ENCODE data around the gene ATP11A.

The ATP11A gene

DNA sequence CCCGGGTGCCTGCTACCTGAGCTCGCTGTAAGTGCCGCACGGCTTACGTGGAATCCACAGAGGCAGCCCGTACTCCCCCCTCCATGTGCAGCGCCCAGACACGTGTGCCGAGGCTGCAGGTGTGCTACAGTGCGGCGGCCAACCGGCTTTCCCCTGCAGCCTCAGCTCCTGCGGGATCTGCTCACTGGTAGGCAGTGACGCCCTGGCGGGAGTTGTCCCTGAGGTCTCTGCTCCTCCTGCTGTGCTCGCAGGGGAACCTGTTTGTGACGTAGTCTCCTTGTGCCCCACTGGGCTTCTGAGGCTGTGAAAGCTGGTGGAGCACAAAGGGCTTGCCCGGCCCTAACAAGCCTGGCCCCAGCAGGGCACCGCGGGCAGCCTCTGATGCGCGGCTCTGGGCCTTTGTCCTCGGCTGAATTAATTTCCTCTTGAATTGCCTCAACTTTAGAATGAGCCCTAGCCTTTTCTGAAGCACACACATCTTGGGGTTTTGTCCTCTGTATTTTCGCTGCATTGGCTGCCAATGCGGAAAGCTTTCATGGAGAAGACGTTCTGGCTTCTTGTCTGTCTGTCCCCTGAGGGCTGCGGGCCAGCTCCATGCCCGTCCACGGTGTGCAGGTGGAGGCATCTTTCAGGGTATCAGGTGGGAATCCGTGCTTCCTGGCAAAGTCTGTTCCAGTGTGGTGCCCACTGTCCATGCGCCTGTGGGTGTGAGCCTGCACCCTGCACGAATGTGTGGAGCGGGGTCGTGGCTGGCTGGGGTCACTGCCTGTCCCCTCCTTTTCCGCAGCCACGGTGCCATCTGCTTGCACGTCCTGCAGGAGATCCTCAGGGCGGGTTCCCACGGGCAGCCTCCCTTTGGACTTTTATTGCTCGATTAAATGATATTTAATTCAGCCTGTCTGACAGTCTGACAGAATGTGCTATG is 201.9 kb downstream of the ATP11A start:
- Histone ChIP-seq H4K91ac (ENCODE audit: low read length) (no peak overlapping the region), H2BK5ac (ENCODE audit: low read depth, low read length, poor library complexity, severe bottlenecking) (no peak overlapping the region), H4K8ac (ENCODE audit: low read length) (no peak overlapping the region), H3K36me3 (ENCODE audit: control insufficient read depth in 1 of 2, insufficient read depth in 2 of 2, low read depth in 1 of 2, low read length in 2 of 2) (no peaks in the 10 kb centered on the region), H2AK5ac (ENCODE audit: low read length, severe bottlenecking) (peak overlapping the region; percentile 36), H2BK15ac (ENCODE audit: low read depth, poor library complexity, severe bottlenecking) (no peak overlapping the region), H2BK120ac (ENCODE audit: low read depth, low read length) (no peak overlapping the region), H3K14ac (ENCODE audit: low read length in 2 of 2) (no peak overlapping the region), H2AFZ (ENCODE audit: low read depth, low read length) (no peak overlapping the region), H3K79me1 (replicated peaks; ENCODE audit: low read length, poor library complexity, severe bottlenecking) (no peaks in the 10 kb centered on the region), H3K4ac (ENCODE audit: low read depth in 1 of 2, low read length in 2 of 2) (no peak overlapping the region), H3K27me3 (ENCODE audit: control insufficient read depth in 1 of 2, insufficient read depth in 1 of 2, low read length in 2 of 2) (peaks cover 0 to 83% of the 10 kb centered on the region in 2 experiments), H3K4me3 (ENCODE audit: insufficient read depth in 1 of 2, low read depth in 1 of 2, low read length in 2 of 2) (no peak overlapping the region), H2BK12ac (ENCODE audit: low read length in 2 of 2) (no peak overlapping the region), H3K9me3 (ENCODE audit: control insufficient read depth, low read length) (no peaks in the 10 kb centered on the region), H3K4me1 (ENCODE audit: control insufficient read depth, insufficient read depth, low read depth, low read length) (peaks cover 44% of the 10 kb centered on the region), H3K4me2 (ENCODE audit: low read length, poor library complexity, severe bottlenecking) (no peak overlapping the region), H3K18ac (ENCODE audit: low read depth in 1 of 2, low read length in 2 of 2) (no peak overlapping the region), H3K23ac (ENCODE audit: low read length in 2 of 2) (no peak overlapping the region), H3K27ac (ENCODE audit: low read length, poor library complexity, severe bottlenecking) (no peak overlapping the region), H3K9ac (ENCODE audit: low read length) (no peak overlapping the region)
- 80% methylated on average over 40 of the region's 40 CpGs for WGBS
- no peak for DNase-seq

DNA sequence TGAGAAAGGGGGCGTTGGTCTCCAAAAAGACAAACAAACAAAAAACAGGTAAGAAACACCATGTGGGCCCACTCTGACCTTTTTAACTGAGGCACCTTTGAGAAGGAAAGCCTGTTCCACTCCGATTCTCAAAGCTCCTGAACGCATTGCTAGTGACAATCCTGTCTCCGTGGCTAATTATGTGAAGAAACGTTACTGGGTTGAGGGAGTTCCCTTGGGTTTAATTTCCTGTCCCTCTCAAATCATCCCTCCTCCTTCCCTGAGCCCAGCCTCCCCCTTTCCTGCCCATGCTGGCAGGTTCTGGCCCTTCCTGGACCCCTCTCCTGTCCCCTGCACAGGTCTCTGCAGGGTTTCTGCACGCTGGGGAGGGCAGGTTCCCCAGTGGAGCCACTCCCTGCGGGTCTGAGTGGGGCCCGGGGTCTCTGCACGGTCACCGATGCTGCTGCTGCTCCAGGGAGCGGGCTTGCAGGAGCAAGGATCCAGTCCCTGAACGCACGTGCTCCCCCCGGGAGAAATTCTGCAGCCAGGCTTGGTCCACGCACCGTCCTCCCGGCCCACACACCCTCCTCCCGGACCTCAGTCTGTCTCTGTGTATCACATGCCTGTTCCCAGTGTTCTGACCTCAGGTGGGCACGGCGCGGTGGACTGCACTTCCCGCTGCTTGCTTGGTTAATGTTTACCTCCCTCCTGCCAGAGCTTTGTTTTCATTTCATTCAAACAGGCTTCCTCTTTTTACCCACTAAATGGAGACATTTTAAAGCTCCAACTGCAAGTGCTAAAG is 202.8 kb downstream of the ATP11A start:
- Histone ChIP-seq H2BK12ac (ENCODE audit: low read length in 2 of 2) (peak overlapping the region in 1 of 2 experiments; percentile 19), H3K9me3 (ENCODE audit: control insufficient read depth, low read length) (no peaks in the 10 kb centered on the region), H4K91ac (ENCODE audit: low read length) (no peak overlapping the region), H2AK5ac (ENCODE audit: low read length, severe bottlenecking) (no peak overlapping the region), H3K4me3 (ENCODE audit: insufficient read depth in 1 of 2, low read depth in 1 of 2, low read length in 2 of 2) (no peak overlapping the region), H3K9ac (ENCODE audit: low read length) (no peak overlapping the region), H2BK120ac (ENCODE audit: low read depth, low read length) (no peak overlapping the region), H3K27ac (ENCODE audit: low read length, poor library complexity, severe bottlenecking) (peak overlapping the region; percentile 97), H3K79me1 (replicated peaks; ENCODE audit: low read length, poor library complexity, severe bottlenecking) (no peaks in the 10 kb centered on the region), H3K14ac (ENCODE audit: low read length in 2 of 2) (no peak overlapping the region), H2BK5ac (ENCODE audit: low read depth, low read length, poor library complexity, severe bottlenecking) (no peak overlapping the region), H3K4me2 (ENCODE audit: low read length, poor library complexity, severe bottlenecking) (peak overlapping the region; percentile 69), H2AFZ (ENCODE audit: low read depth, low read length) (no peak overlapping the region), H3K23ac (ENCODE audit: low read length in 2 of 2) (no peak overlapping the region), H2BK15ac (ENCODE audit: low read depth, poor library complexity, severe bottlenecking) (no peak overlapping the region), H3K4me1 (ENCODE audit: control insufficient read depth, insufficient read depth, low read depth, low read length) (peaks cover 40% of the 10 kb centered on the region), H3K27me3 (ENCODE audit: control insufficient read depth in 1 of 2, insufficient read depth in 1 of 2, low read length in 2 of 2) (peaks cover 0 to 92% of the 10 kb centered on the region in 2 experiments), H3K4ac (ENCODE audit: low read depth in 1 of 2, low read length in 2 of 2) (no peak overlapping the region), H3K36me3 (ENCODE audit: control insufficient read depth in 1 of 2, insufficient read depth in 2 of 2, low read depth in 1 of 2, low read length in 2 of 2) (peaks cover 0 to under 1% of the 10 kb centered on the region in 2 experiments), H3K18ac (ENCODE audit: low read depth in 1 of 2, low read length in 2 of 2) (no peak overlapping the region), H4K8ac (ENCODE audit: low read length) (no peak overlapping the region)
- WGBS: 44% methylated on average over 20 of the region's 22 CpGs
- no peak for DNase-seq

GRCh38 chr13:112893207-112893569 is 203.3 kb downstream of the ATP11A start:
- H3K23ac ChIP-seq (ENCODE audit: low read length in 2 of 2): no peak overlapping the region
- peaks cover 0 to 2% of the 10 kb centered on the region in 2 experiments for H3K36me3 ChIP-seq (ENCODE audit: control insufficient read depth in 1 of 2, insufficient read depth in 2 of 2, low read depth in 1 of 2, low read length in 2 of 2)
- peak overlapping the region; percentile 89 for H3K4me2 ChIP-seq (ENCODE audit: low read length, poor library complexity, severe bottlenecking)
- H2AK5ac ChIP-seq (ENCODE audit: low read length, severe bottlenecking): no peak overlapping the region
- peak overlapping the region in 1 of 2 experiments; percentile 33 for H2BK12ac ChIP-seq (ENCODE audit: low read length in 2 of 2)
- H3K9me3 ChIP-seq (ENCODE audit: control insufficient read depth, low read length): no peaks in the 10 kb centered on the region
- no peak overlapping the region for H3K18ac ChIP-seq (ENCODE audit: low read depth in 1 of 2, low read length in 2 of 2)
- no peak overlapping the region for H3K14ac ChIP-seq (ENCODE audit: low read length in 2 of 2)
- H2BK5ac ChIP-seq (ENCODE audit: low read depth, low read length, poor library complexity, severe bottlenecking): peak overlapping the region; percentile 93
- H3K4me1 ChIP-seq (ENCODE audit: control insufficient read depth, insufficient read depth, low read depth, low read length): peaks cover 40% of the 10 kb centered on the region
- no peak for DNase-seq
- H3K27me3 ChIP-seq (ENCODE audit: control insufficient read depth in 1 of 2, insufficient read depth in 1 of 2, low read length in 2 of 2): peaks cover 0 to 92% of the 10 kb centered on the region in 2 experiments
- H4K8ac ChIP-seq (ENCODE audit: low read length): peak overlapping the region; percentile 82
- peak overlapping the region; percentile 97 for H3K27ac ChIP-seq (ENCODE audit: low read length, poor library complexity, severe bottlenecking)
- no peak overlapping the region for H4K91ac ChIP-seq (ENCODE audit: low read length)
- H3K4ac ChIP-seq (ENCODE audit: low read depth in 1 of 2, low read length in 2 of 2): no peak overlapping the region
- no peak overlapping the region for H3K4me3 ChIP-seq (ENCODE audit: insufficient read depth in 1 of 2, low read depth in 1 of 2, low read length in 2 of 2)
- H3K9ac ChIP-seq (ENCODE audit: low read length): no peak overlapping the region
- 68% methylated on average over 7 of the region's 7 CpGs for WGBS
- no peaks in the 10 kb centered on the region for H3K79me1 ChIP-seq (replicated peaks; ENCODE audit: low read length, poor library complexity, severe bottlenecking)
- H2BK120ac ChIP-seq (ENCODE audit: low read depth, low read length): no peak overlapping the region
- no peak overlapping the region for H2BK15ac ChIP-seq (ENCODE audit: low read depth, poor library complexity, severe bottlenecking)
- no peak overlapping the region for H2AFZ ChIP-seq (ENCODE audit: low read depth, low read length)

Measured in mesenchymal stem cell (in vitro differentiated cells and primary cell).